SK-N-MC (cell line): ENCODE measurements around the gene ACER1.

Experiments
- EZH2 ChIP-seq: fragments of 200-600 bp; sonication (generic); IDR thresholded peaks from one replicate; pipeline ENCODE4 v1.6.1; 2017; ENCODE audit warnings: antibody characterized with exemption
- POLR2AphosphoS5 ChIP-seq: IDR thresholded peaks from 2 replicates; pipeline ENCODE4 v1.6.1; 2012; ENCODE audit warnings: mild to moderate bottlenecking, low read depth, low read length, borderline replicate concordance

DNA sequence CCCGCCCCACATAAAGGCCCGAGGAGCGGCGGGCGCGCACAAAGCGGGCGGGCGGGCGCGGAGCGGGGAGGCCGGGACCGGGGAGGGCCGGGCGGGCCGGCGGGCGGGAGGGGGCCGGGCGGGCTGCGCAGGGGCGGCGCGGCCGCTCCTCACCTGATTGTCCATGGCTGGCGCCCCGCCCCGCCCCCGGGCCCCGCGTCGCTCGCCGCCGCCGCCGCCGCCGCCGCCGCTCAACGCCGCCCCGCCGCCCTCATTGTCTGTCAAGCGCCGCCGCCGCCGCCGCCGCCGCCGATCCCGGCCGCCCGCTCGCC is 53.8 kb downstream of the ACER1 start:
- no peak for TF ChIP-seq EZH2
- no peak for TF ChIP-seq POLR2AphosphoS5
